CD8-positive, alpha-beta memory T cell (primary cell): Measurements from ENCODE around the gene TMCC1. TPM values are rescaled to one million over a fixed set of nuclear protein-coding genes. Genes with fewer than 3 reads are reported as not detected.
"Not testable (repeated sequence)": the region's sequence is repeated elsewhere in the genome, so short reads cannot be mapped to it uniquely, and the experiment has no call there.

Source experiments
- CTCF ChIA-PET: fragments of 350-600 bp; sonication (Branson Sonifier 250); formaldehyde crosslinking; loops from one replicate; lab custom pipeline; 2021; ENCODE audit warnings: antibody characterized with exemption; lab: Charles Lee
- POLR2A ChIA-PET: fragments of 350-600 bp; sonication (Branson Sonifier 250); formaldehyde crosslinking; loops from one replicate; lab custom pipeline; 2021; ENCODE audit warnings: antibody characterized with exemption; lab: Charles Lee
- DNase-seq, 5 donors: peaks; one replicate each; pipeline versions ENCODE4 v3.0.0 to v3.0.0-alpha.2; 2020 to 2022; ENCODE audit warnings: mixed read lengths in 1 of 5
- H3K27ac ChIP-seq: one replicate; pipeline ENCODE4 v1.7.0; 2013; ENCODE audit warnings: low read depth, mild to moderate bottlenecking, low read length, moderate library complexity
- H3K27me3 ChIP-seq: 2 replicates; pipeline ENCODE4 v1.7.0; 2013; ENCODE audit warnings: low read length, mild to moderate bottlenecking; ENCODE audit not compliant: insufficient read depth, poor library complexity, severe bottlenecking
- H3K36me3 ChIP-seq: 2 replicates; pipeline ENCODE4 v1.7.0; 2013; ENCODE audit warnings: mild to moderate bottlenecking, low read length, moderate library complexity; ENCODE audit not compliant: insufficient read depth
- H3K4me1 ChIP-seq: 2 replicates; pipeline ENCODE4 v1.7.0; 2013; ENCODE audit warnings: mild to moderate bottlenecking, low read length, moderate library complexity; ENCODE audit not compliant: insufficient read depth
- H3K4me3 ChIP-seq: 2 replicates; pipeline ENCODE4 v1.7.0; 2013; ENCODE audit warnings: mild to moderate bottlenecking, low read length
- H3K9me3 ChIP-seq: 2 replicates; pipeline ENCODE4 v1.7.0; 2013; ENCODE audit warnings: mild to moderate bottlenecking, low read length
- H3K27ac Mint-ChIP-seq, 8 donors: one replicate each; pipeline ENCODE4 v1.8.0; 2020 to 2021; ENCODE audit warnings: mixed read lengths in 8 of 8, mild to moderate bottlenecking in 6 of 8, inconsistent platforms in 3 of 8, moderate library complexity in 3 of 8
- H3K27me3 Mint-ChIP-seq, 2 donors: one replicate each; pipeline ENCODE4 v1.8.0; 2020 to 2021; ENCODE audit warnings: mixed read lengths in 2 of 2, mild to moderate bottlenecking in 1 of 2, moderate library complexity in 1 of 2
- H3K36me3 Mint-ChIP-seq, 3 donors: one replicate each; pipeline ENCODE4 v1.8.0; 2020 to 2021; ENCODE audit warnings: mixed read lengths in 3 of 3, inconsistent platforms in 1 of 3, mild to moderate bottlenecking in 1 of 3
- H3K4me1 Mint-ChIP-seq, 3 donors: one replicate each; pipeline ENCODE4 v1.8.0; 2020 to 2021; ENCODE audit warnings: mixed read lengths in 3 of 3, inconsistent platforms in 1 of 3, mild to moderate bottlenecking in 1 of 3
- H3K4me3 Mint-ChIP-seq, 7 donors: one replicate each; pipeline ENCODE4 v1.8.0; 2020 to 2021; ENCODE audit warnings: mixed read lengths in 7 of 7, mild to moderate bottlenecking in 6 of 7, moderate library complexity in 4 of 7, inconsistent platforms in 2 of 7
- H3K9me3 Mint-ChIP-seq, 5 donors: one replicate each; pipeline ENCODE4 v1.8.0; 2020 to 2022; ENCODE audit warnings: mixed read lengths in 5 of 5, mild to moderate bottlenecking in 3 of 5, moderate library complexity in 2 of 5, inconsistent platforms in 1 of 5
- polyA plus RNA-seq: library from polyadenylated mRNA; unstranded; fragments of 300-500 nt; fragmentation: Illumina TruSeq; gene quantifications from one replicate; pipeline ENCODE4 v1.2.3, GENCODE V29; 2021
- total RNA-seq, 2 experiments: library from RNA; stranded (reverse); gene quantifications; one replicate each; pipeline ENCODE4 v1.2.3, GENCODE V29; 2021

The TMCC1 gene
- total and polyA plus RNA-seq, 3 experiments from 2014 or later, result 5.6 to 18.6 (median 16.0) TPM

DNA sequence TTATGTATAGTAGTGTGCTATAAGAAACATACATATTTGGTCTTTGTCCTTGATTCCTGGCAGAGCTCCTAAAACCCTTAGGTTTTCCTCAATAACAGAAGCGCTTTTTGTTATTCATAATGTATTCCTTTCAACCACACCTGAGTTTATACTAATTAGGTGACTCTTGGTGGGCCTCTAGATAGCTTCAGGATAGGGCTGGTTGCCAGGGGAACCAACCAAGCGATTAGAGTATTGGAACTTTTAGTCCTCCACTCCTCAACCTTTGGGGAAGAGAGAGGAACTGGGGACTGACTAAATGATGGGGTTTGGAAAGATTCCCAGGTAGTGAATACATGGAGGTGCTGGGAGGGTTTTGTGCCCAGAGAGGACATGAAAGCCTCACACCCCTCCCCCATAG, 24.6 kb downstream of the TMCC1 start:
- ChIA-PET POLR2A (no interaction called here), CTCF (no interaction called here)
- Mint-ChIP-seq H3K27me3 (no peaks in the 10 kb centered on the region), H3K27ac (no peak overlapping the region), H3K4me1 (peaks cover 16 to 40% (median 38%) of the 10 kb centered on the region in 3 donors), H3K4me3 (no peak overlapping the region), H3K36me3 (peaks cover 7 to 50% (median 17%) of the 10 kb centered on the region in 3 donors), H3K9me3 (no peaks in the 10 kb centered on the region)
- H3K27ac ChIP-seq, result no peak overlapping the region
- no peak overlapping the region for H3K4me3 ChIP-seq
- no peaks in the 10 kb centered on the region for H3K9me3 ChIP-seq
- no peaks in the 10 kb centered on the region for H3K4me1 ChIP-seq
- H3K27me3 ChIP-seq, result no peaks in the 10 kb centered on the region
- peaks cover 6% of the 10 kb centered on the region for H3K36me3 ChIP-seq
- DNase-seq, result no peak

DNA sequence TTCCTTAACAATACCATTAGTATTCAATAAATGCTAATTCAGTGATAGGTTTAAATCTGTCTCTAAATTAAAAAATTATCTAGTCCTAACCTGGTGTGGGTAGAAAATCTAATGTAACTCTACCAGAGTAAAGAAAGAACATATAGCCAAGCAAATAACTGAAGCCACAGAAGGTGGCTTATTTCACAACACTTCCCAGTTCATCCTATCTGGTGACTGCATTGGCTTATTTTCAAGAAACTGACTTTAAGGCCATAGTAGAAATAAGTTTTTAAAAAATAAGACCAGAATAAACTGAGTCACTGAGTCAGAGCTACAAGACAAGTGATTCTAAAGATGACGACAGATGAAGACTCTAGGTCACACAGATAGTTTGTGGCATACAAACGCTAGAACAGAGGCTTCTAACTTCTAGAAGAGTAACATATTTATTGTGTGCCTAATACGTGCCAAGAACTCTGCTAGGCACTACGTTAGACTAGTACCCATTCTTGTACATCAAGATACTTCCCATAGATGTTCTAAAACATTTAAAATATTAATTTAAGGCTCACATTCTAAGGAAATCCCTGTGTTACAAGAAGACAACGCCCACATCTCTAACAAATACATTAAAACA, 25.9 kb downstream of the TMCC1 start:
- no peak for DNase-seq
- no peak overlapping the region for H3K27ac ChIP-seq
- Mint-ChIP-seq H3K4me3 (no peak overlapping the region), H3K27me3 (no peaks in the 10 kb centered on the region), H3K4me1 (peaks cover 22 to 51% (median 48%) of the 10 kb centered on the region in 3 donors), H3K36me3 (peaks cover 7 to 49% (median 19%) of the 10 kb centered on the region in 3 donors), H3K27ac (peak overlapping the region in 1 of 8 donors; percentile 35), H3K9me3 (no peaks in the 10 kb centered on the region)
- ChIA-PET CTCF (no interaction called here), POLR2A (no interaction called here)
- H3K4me1 ChIP-seq, result no peaks in the 10 kb centered on the region
- peaks cover 6% of the 10 kb centered on the region for H3K36me3 ChIP-seq
- no peaks in the 10 kb centered on the region for H3K9me3 ChIP-seq
- H3K4me3 ChIP-seq, result no peak overlapping the region
- no peaks in the 10 kb centered on the region for H3K27me3 ChIP-seq

DNA sequence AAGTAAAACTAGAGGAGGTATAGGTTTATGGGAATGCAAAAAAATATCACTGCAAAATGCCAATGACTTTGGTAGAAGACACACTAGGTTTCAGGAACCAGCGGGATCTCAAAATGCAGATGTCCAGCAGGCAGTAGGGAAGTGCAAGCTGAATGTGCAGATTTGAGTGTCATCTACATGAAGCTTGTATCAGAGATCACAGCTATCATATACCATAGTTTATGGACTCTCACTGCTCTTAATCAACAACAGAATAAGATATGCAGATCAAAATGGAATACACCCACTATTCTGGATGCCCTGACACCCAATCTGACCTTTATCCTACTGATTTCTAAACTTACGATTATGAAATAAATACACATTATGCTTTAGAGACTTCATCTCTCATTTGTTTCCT, 27.7 kb downstream of the TMCC1 start:
- ChIA-PET POLR2A (no interaction called here), CTCF (no interaction called here)
- Mint-ChIP-seq H3K4me1 (peaks cover 32 to 62% (median 55%) of the 10 kb centered on the region in 3 donors), H3K27me3 (no peaks in the 10 kb centered on the region), H3K9me3 (no peaks in the 10 kb centered on the region), H3K36me3 (peaks cover 3 to 40% (median 18%) of the 10 kb centered on the region in 3 donors), H3K27ac (no peak overlapping the region), H3K4me3 (no peak overlapping the region)
- Histone ChIP-seq H3K4me3 (no peak overlapping the region), H3K27ac (no peak overlapping the region), H3K36me3 (no peaks in the 10 kb centered on the region), H3K4me1 (no peaks in the 10 kb centered on the region), H3K9me3 (no peaks in the 10 kb centered on the region), H3K27me3 (no peaks in the 10 kb centered on the region)
- no peak for DNase-seq

DNA sequence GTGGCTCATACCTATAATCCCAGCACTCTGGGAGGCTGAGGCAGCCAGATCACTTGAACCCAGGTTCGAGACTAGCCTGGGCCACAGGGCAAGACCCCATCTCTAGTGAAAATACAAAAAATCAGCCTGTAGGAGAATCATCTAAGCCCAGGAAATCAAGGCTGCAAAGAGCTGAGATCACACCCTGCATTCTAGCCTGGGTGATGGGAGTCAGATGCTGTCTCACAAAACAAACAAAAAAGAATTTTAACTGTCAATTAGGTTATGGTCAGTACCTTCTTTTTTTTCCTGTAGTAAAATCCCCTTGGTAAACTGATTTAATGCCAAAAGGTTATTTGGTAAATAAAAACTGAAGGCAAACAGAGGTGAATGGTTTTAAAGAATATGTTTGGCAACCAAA, 29.0 kb downstream of the TMCC1 start:
- no peak for DNase-seq
- Histone ChIP-seq H3K4me3 (no peak overlapping the region), H3K4me1 (no peaks in the 10 kb centered on the region), H3K36me3 (no peaks in the 10 kb centered on the region), H3K9me3 (no peaks in the 10 kb centered on the region), H3K27ac (no peak overlapping the region), H3K27me3 (no peaks in the 10 kb centered on the region)
- no peaks in the 10 kb centered on the region for H3K27me3 Mint-ChIP-seq
- CTCF ChIA-PET, result no interaction called here
- H3K36me3 Mint-ChIP-seq, result peaks cover 3 to 36% (median 15%) of the 10 kb centered on the region in 3 donors
- H3K27ac Mint-ChIP-seq, result peak overlapping the region in 1 of 8 donors; percentile 40
- H3K9me3 Mint-ChIP-seq, result no peaks in the 10 kb centered on the region
- peaks cover 30 to 57% (median 51%) of the 10 kb centered on the region in 3 donors for H3K4me1 Mint-ChIP-seq
- POLR2A ChIA-PET, result no interaction called here
- no peak overlapping the region for H3K4me3 Mint-ChIP-seq

DNA sequence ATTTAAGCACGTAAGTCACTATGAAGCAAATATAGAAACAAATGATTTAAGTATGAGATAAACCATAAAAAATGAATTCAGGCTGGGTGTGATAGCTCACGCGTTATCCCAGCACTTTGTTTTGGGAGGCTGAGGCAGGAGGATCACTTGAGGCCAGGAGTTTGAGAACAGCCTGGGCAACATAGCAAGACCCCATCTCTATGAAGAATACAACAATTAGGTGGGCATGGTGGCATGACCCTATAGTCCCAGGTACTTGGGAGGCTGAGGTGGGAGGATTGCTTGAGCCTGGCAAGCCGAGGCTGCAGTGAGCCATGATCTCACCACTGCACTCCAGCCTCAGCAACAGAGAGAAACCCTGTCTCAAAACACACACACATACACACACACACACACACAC, 34.2 kb downstream of the TMCC1 start:
- Mint-ChIP-seq H3K9me3 (no peaks in the 10 kb centered on the region), H3K4me3 (peak overlapping the region in 1 of 7 donors; percentile 6), H3K27ac (peak overlapping the region in 1 of 8 donors; percentile 41), H3K4me1 (peaks cover 31 to 62% (median 61%) of the 10 kb centered on the region in 3 donors), H3K27me3 (no peaks in the 10 kb centered on the region), H3K36me3 (peaks cover 5 to 40% (median 21%) of the 10 kb centered on the region in 3 donors)
- no peaks in the 10 kb centered on the region for H3K4me1 ChIP-seq
- ChIA-PET POLR2A (no interaction called here), CTCF (no interaction called here)
- no peaks in the 10 kb centered on the region for H3K9me3 ChIP-seq
- H3K27ac ChIP-seq, result no peak overlapping the region
- no peaks in the 10 kb centered on the region for H3K36me3 ChIP-seq
- no peak for DNase-seq
- no peaks in the 10 kb centered on the region for H3K27me3 ChIP-seq
- no peak overlapping the region for H3K4me3 ChIP-seq

DNA sequence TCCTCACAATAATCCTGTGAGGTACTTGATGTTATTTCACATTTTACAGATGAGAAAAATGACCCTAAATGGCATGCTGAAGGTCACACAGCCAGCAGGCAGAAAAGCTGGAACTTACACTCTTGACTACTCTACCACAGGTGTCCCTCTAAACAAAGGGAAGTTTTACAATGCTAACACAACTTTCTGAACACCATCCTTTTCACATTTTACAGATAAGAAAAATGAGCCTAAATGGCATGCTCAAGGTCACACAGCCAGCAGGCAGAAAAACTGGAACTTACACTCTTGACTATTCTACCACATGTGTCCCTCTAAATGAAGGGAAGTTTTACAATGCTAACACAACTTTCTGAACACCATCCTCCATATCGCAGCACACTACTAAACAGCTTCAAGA, 35.6 kb downstream of the TMCC1 start:
- Mint-ChIP-seq H3K36me3 (peaks cover 5 to 38% (median 18%) of the 10 kb centered on the region in 3 donors), H3K27me3 (no peaks in the 10 kb centered on the region), H3K4me1 (peaks cover 28 to 56% (median 54%) of the 10 kb centered on the region in 3 donors), H3K4me3 (no peak overlapping the region), H3K9me3 (no peaks in the 10 kb centered on the region), H3K27ac (no peak overlapping the region)
- DNase-seq, result no peak
- Histone ChIP-seq H3K27me3 (no peaks in the 10 kb centered on the region), H3K4me1 (no peaks in the 10 kb centered on the region), H3K4me3 (no peak overlapping the region), H3K27ac (no peak overlapping the region), H3K9me3 (no peaks in the 10 kb centered on the region), H3K36me3 (no peaks in the 10 kb centered on the region)
- ChIA-PET POLR2A (no interaction called here), CTCF (no interaction called here)

DNA sequence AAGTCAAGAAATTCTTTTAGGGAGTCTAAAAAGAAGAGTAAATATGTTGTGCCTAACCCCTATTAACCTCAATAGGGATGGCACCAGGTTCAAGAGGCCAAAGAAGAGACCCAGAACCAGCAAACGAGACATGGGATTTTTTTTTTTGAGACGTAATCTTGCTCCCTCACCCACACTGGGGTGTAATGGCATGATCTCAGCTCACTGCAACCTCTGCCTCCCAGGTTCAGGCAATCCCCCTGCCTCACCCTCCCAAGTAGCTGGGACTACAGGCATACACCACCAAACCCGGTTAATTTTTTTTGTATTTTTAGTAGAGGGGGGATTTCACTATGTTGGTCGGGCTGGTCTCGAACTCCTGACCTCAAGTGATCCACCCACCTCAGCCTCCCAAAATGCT, 36.7 kb downstream of the TMCC1 start:
- H3K4me3 Mint-ChIP-seq, H3K9me3 ChIP-seq, H3K4me3 ChIP-seq, H3K36me3 ChIP-seq, CTCF ChIA-PET, H3K9me3 Mint-ChIP-seq, DNase-seq, H3K4me1 ChIP-seq, H3K27ac ChIP-seq, H3K27me3 Mint-ChIP-seq, POLR2A ChIA-PET, H3K27me3 ChIP-seq: not testable (repeated sequence)
- Mint-ChIP-seq H3K4me1 (peaks cover 18 to 46% (median 45%) of the 10 kb centered on the region in 3 donors), H3K27ac (peak overlapping the region in 2 of 8 donors; percentile 6 to 23), H3K36me3 (peaks cover 5 to 38% (median 18%) of the 10 kb centered on the region in 3 donors)

DNA sequence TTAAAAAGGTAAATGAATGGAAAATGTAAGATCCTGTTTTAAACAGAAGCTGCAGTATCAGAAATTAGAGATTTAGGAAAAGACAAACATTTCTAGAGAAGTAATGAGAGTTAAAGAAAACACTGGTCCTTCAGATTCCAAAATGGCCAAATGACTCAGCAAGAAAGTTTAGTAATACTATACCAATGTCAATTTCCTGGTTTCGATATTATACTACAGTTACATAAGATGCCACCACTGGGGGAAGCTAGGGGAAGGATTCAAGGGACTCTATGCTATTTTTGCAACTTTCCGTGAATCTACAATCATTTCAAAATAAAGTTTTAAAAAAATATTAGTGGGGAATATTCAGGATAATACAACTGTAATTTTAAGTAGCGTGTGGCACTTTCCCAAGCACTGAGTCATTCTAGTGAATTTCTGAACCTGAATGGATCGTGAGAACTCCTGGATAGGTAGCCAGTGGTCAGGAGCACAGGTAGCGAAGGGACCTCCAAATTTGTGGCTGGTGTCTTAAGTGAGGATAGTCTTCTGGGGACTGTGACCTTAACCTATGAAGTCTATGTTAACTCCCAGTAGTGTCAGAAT, 37.6 kb downstream of the TMCC1 start:
- no peak for DNase-seq
- peaks cover 7 to 44% (median 21%) of the 10 kb centered on the region in 3 donors for H3K36me3 Mint-ChIP-seq
- peak overlapping the region in 1 of 8 donors; percentile 6 for H3K27ac Mint-ChIP-seq
- Histone ChIP-seq H3K9me3 (no peaks in the 10 kb centered on the region), H3K27ac (no peak overlapping the region), H3K27me3 (no peaks in the 10 kb centered on the region), H3K36me3 (no peaks in the 10 kb centered on the region), H3K4me3 (no peak overlapping the region), H3K4me1 (no peaks in the 10 kb centered on the region)
- H3K4me3 Mint-ChIP-seq, result no peak overlapping the region
- H3K9me3 Mint-ChIP-seq, result no peaks in the 10 kb centered on the region
- peaks cover 13 to 40% (median 39%) of the 10 kb centered on the region in 3 donors for H3K4me1 Mint-ChIP-seq
- ChIA-PET CTCF (no interaction called here), POLR2A (no interaction called here)
- H3K27me3 Mint-ChIP-seq, result no peaks in the 10 kb centered on the region
